PFSK-1 (cell line): ENCODE measurements around the gene AMOTL1.

Experiments
- FOXP2 ChIP-seq: optimal IDR thresholded peaks from 2 replicates; pipeline ENCODE3; 2011; ENCODE audit warnings: borderline replicate concordance, control low read depth, inconsistent platforms; ENCODE audit not compliant: insufficient read depth; ENCODE audit errors: extremely low read length, extremely low read depth
- POLR2AphosphoS5 ChIP-seq: IDR thresholded peaks from 2 replicates; pipeline ENCODE4 v1.6.1; 2012; ENCODE audit warnings: low read depth, mild to moderate bottlenecking, control low read depth, low read length, moderate library complexity
- REST ChIP-seq, 2 experiments: IDR thresholded peaks; 2 replicates each; pipeline versions ENCODE4 v1.6.1 to v1.8.0; 2011 to 2012; ENCODE audit warnings: low read depth in 2 of 2, low read length in 2 of 2, control low read depth in 1 of 2, inconsistent platforms in 1 of 2, mild to moderate bottlenecking in 1 of 2, moderate library complexity in 1 of 2; ENCODE audit not compliant: insufficient read depth in 1 of 2
- SIN3A ChIP-seq: IDR thresholded peaks from 2 replicates; pipeline ENCODE4 v1.6.1; 2012; ENCODE audit warnings: mild to moderate bottlenecking, low read length, moderate library complexity, borderline replicate concordance; ENCODE audit not compliant: insufficient read depth
- TAF1 ChIP-seq: IDR thresholded peaks from 2 replicates; pipeline ENCODE4 v1.6.1; 2012; ENCODE audit warnings: low read length, control low read depth, borderline replicate concordance; ENCODE audit not compliant: insufficient read depth

Gene AMOTL1

GRCh38 chr11:94924171-94924572, 156.0 kb downstream of the AMOTL1 start:
- TF ChIP-seq TAF1 (no peak), FOXP2 (peak; percentile 20), REST (IDR thresholded peaks at IDR 0.05; ENCODE audit: insufficient read depth in 1 of 2, low read depth in 2 of 2, low read length in 2 of 2) (peak; percentile 53 to 73; a peak in 3 of 4 replicates)

- no peak for TF ChIP-seq TAF1
- TF ChIP-seq POLR2AphosphoS5, result no peak
- TF ChIP-seq SIN3A, result no peak
- no peak for TF ChIP-seq REST (IDR thresholded peaks at IDR 0.05; ENCODE audit: insufficient read depth in 1 of 2, low read depth in 2 of 2, low read length in 2 of 2)
- no peak for TF ChIP-seq FOXP2
These were observed 156.5 kb downstream of the AMOTL1 start for GRCh38 chr11:94924612-94925011.

- TF ChIP-seq TAF1 (no peak), SIN3A (peak; percentile 14; the same call in 1 of the 2 replicates)
These were observed 157.5 kb downstream of the AMOTL1 start for GRCh38 chr11:94925422-94926270.

GRCh38 chr11:94926271-94926625, 158.1 kb downstream of the AMOTL1 start:
- no peak for TF ChIP-seq TAF1
- no peak for TF ChIP-seq POLR2AphosphoS5
- no peak for TF ChIP-seq REST (IDR thresholded peaks at IDR 0.05; ENCODE audit: insufficient read depth in 1 of 2, low read depth in 2 of 2, low read length in 2 of 2)
- no peak for TF ChIP-seq FOXP2
- no peak for TF ChIP-seq SIN3A
